Lower leg skin (tissue), 3 donors: ENCODE measurements around the gene GSG1L.

Experiments used
- CTCF ChIP-seq, 3 donors: fragments of 450-650 bp; IDR thresholded peaks; one replicate each; pipeline ENCODE4 v1.5.1; 2016; ENCODE audit warnings: antibody characterized with exemption in 3 of 3, mild to moderate bottlenecking in 3 of 3, moderate library complexity in 2 of 3
- POLR2A ChIP-seq, 2 donors: fragments of 450-650 bp; IDR thresholded peaks; one replicate each; pipeline ENCODE4 v1.6.1; 2016 to 2017; ENCODE audit warnings: antibody characterized with exemption in 2 of 2, mild to moderate bottlenecking in 1 of 2, moderate library complexity in 1 of 2

GRCh38 chr16:27894386-27894785, 169.1 kb downstream of the GSG1L start:
- TF ChIP-seq CTCF (IDR thresholded peaks at IDR 0.05) (no peak), POLR2A (IDR thresholded peaks at IDR 0.05) (no peak)
